NT2/D1 (cell line): ENCODE results near the gene NUDT17.
A peak's percentile ranks its signal among the peaks of the same experiment; 100 is the strongest.
"Not testable (repeated sequence)": the region's sequence is repeated elsewhere in the genome, so short reads cannot be mapped to it uniquely, and the experiment has no call there.

Experiments used
- DNase-seq: peaks from one replicate; pipeline ENCODE4 v3.0.0-alpha.2; 2011; ENCODE audit warnings: low read depth, low spot score
- H3K27me3 ChIP-seq: 2 replicates; pipeline ENCODE4 v1.6.0; 2011; ENCODE audit warnings: mild to moderate bottlenecking; ENCODE audit not compliant: insufficient read length, insufficient read depth
- H3K36me3 ChIP-seq: 2 replicates; pipeline ENCODE4 v1.6.1; 2011; ENCODE audit warnings: mild to moderate bottlenecking, low read length, mixed read lengths; ENCODE audit not compliant: insufficient read depth, insufficient read length
- H3K4me1 ChIP-seq: 2 replicates; pipeline ENCODE4 v1.5.1; 2011; ENCODE audit not compliant: insufficient read depth, insufficient read length
- H3K4me3 ChIP-seq: 2 replicates; pipeline ENCODE4 v1.5.1; 2011; ENCODE audit warnings: low read depth; ENCODE audit not compliant: insufficient read length
- H3K9ac ChIP-seq: 2 replicates; pipeline ENCODE4 v1.6.0; 2011; ENCODE audit warnings: low read depth; ENCODE audit not compliant: insufficient read length
- H3K9me3 ChIP-seq: 2 replicates; pipeline ENCODE4 v1.5.1; 2011; ENCODE audit warnings: mild to moderate bottlenecking, low read length; ENCODE audit not compliant: insufficient read depth
- SUZ12 ChIP-seq: IDR thresholded peaks from 2 replicates; pipeline ENCODE4 v1.6.1; 2011; ENCODE audit not compliant: insufficient read length, insufficient read depth; ENCODE audit errors: extremely low read depth
- YY1 ChIP-seq: IDR thresholded peaks from 2 replicates; pipeline ENCODE4 v1.6.1; 2011; ENCODE audit not compliant: insufficient read length, insufficient read depth
- ZNF274 ChIP-seq: IDR thresholded peaks from 2 replicates; pipeline ENCODE4 v1.6.1; 2011; ENCODE audit warnings: mild to moderate bottlenecking, low read depth, low read length

Gene NUDT17

GRCh38 chr1:145822779-145823331 is 22.6 kb upstream of the NUDT17 start:
- not testable (repeated sequence) for H3K9ac ChIP-seq, H3K27me3 ChIP-seq, DNase-seq, H3K4me3 ChIP-seq, H3K4me1 ChIP-seq, H3K9me3 ChIP-seq
- peaks cover 22% of the 10 kb centered on the region for H3K36me3 ChIP-seq

- peak; percentile 93 for DNase-seq
- Histone ChIP-seq H3K36me3 (peaks cover 32% of the 10 kb centered on the region), H3K4me1 (no peaks in the 10 kb centered on the region), H3K4me3 (peak within 1 kb of the TSS; percentile 97), H3K9ac (peak within 1 kb of the TSS; percentile 97), H3K9me3 (no peaks in the 10 kb centered on the region), H3K27me3 (no peaks in the 10 kb centered on the region)
- no peak for TF ChIP-seq YY1
- no peak for TF ChIP-seq SUZ12
- TF ChIP-seq ZNF274, result no peak
Measured at GRCh38 chr1:145823565-145824498, 21.6 kb upstream of the NUDT17 start, which contains the start of the genes POLR3C and RNF115. TSS of gene POLR3C (plus strand) at chr1:145824200. CDS start at chr1:145825777, 1,577 bp downstream. TSS of gene RNF115 (minus strand) at chr1:145824095. CDS start at chr1:145823873, 222 bp downstream.

GRCh38 chr1:145824499-145824842 is 21.0 kb upstream of the NUDT17 start:
- Histone ChIP-seq H3K36me3 (peaks cover 38% of the 10 kb centered on the region), H3K27me3 (no peaks in the 10 kb centered on the region), H3K9me3 (no peaks in the 10 kb centered on the region), H3K4me3 (peak overlapping the region; percentile 97), H3K9ac (peak overlapping the region; percentile 97), H3K4me1 (no peaks in the 10 kb centered on the region)
- TF ChIP-seq SUZ12 (no peak), ZNF274 (no peak), YY1 (no peak)
- DNase-seq, result no peak

GRCh38 chr1:145826030-145826429 is 19.4 kb upstream of the NUDT17 start:
- Histone ChIP-seq H3K4me1 (no peaks in the 10 kb centered on the region), H3K9ac (no peak overlapping the region), H3K36me3 (peaks cover 54% of the 10 kb centered on the region), H3K4me3 (no peak overlapping the region), H3K27me3 (no peaks in the 10 kb centered on the region), H3K9me3 (no peaks in the 10 kb centered on the region)
- TF ChIP-seq SUZ12 (no peak), YY1 (no peak), ZNF274 (no peak)
- no peak for DNase-seq

DNA sequence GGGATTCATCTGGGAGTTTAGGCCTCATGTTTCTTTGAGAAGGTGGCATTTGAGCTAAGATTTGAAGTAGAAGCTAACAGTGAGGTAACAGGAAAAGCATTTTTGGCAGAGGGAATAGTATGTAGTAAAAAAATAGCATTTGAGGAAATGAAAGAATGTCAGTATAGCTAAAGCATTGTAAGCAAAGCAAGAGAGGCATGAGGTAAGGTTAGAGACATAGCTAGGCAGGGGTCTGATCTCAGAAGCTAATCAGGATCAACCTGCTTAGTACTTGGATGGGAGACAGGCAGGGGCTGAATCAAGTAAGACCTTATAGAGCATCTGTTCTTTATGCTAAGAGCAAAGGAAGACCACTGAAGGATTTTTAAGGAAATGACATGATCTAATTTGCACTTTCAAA is 17.5 kb upstream of the NUDT17 start:
- no peak for DNase-seq
- Histone ChIP-seq H3K4me3 (no peak overlapping the region), H3K27me3 (no peaks in the 10 kb centered on the region), H3K9ac (no peak overlapping the region), H3K9me3 (no peaks in the 10 kb centered on the region), H3K4me1 (no peaks in the 10 kb centered on the region), H3K36me3 (peaks cover 73% of the 10 kb centered on the region)
- no peak for TF ChIP-seq ZNF274
- no peak for TF ChIP-seq SUZ12
- no peak for TF ChIP-seq YY1

DNA sequence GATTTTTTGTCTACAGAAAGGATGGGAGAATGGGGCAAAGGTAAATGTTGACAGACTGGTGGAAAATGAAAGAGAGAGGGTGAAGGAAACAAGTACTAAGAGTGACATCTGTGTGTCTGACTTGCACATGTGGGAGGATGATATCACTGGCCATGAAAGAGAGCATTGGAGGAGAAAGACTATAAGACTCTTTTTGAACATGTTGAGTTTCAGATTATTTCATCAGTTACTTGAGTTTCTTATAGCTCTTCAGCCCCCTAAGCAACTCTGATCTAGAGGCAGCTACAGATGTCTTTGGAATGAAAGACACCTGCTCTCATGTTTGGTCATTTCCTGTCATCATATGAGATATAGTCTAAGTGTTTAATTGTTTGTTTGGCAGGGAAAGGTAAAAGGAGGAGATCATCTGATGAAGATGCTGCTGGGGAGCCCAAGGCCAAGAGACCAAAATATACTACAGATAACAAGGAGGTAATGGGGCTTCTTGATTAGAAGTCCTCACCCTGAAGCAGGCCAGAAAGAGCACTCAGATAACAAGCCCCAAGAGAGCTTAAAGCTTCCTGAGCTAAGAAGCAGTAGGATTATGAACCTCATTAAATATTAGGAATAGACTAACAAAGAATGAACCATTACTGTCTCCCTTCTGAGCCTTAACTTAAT is 16.9 kb upstream of the NUDT17 start:
- H3K4me3 ChIP-seq, result no peak overlapping the region
- TF ChIP-seq ZNF274 (no peak), SUZ12 (no peak), YY1 (no peak)
- DNase-seq, result no peak
- no peaks in the 10 kb centered on the region for H3K9me3 ChIP-seq
- no peak overlapping the region for H3K9ac ChIP-seq
- H3K4me1 ChIP-seq, result no peaks in the 10 kb centered on the region
- H3K27me3 ChIP-seq, result no peaks in the 10 kb centered on the region
- peaks cover 78% of the 10 kb centered on the region for H3K36me3 ChIP-seq

DNA sequence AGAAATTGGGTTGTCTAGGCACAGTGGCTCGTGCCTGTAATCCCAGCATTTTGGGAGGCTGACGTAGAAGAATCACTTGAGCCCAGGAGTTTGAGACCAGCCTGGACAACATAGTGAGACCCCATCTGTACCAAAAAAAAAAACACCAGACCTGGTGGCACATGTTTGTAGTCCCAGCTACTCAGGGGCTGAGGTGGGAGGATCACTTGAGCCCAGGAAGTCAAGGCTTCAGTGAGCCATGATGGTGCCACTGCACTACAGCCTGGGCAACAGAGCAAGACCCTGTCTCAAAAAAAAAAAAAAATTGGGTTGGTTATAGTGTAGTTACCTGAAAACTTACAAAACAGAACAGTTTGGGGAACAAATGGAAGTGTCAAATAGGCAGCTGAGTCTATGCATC is 14.6 kb upstream of the NUDT17 start:
- not testable (repeated sequence) for H3K27me3 ChIP-seq, H3K4me3 ChIP-seq, H3K4me1 ChIP-seq, H3K9ac ChIP-seq, H3K9me3 ChIP-seq, DNase-seq
- peaks cover 96% of the 10 kb centered on the region for H3K36me3 ChIP-seq
